Posterior cingulate gyrus (tissue), 11 donors: ENCODE measurements around the gene SHBG.
"Not testable (repeated sequence)": the region's sequence is repeated elsewhere in the genome, so short reads cannot be mapped to it uniquely, and the experiment has no call there.

Experiments
- DNase-seq, 10 donors: peaks; one replicate each; pipeline versions ENCODE4 v3.0.0 to v3.0.0-alpha.2; 2020 to 2021; ENCODE audit warnings: mixed read lengths in 3 of 10
- intact Hi-C: fragments of 100-400 bp; cut with DNase I; formaldehyde crosslinking; loops from one replicate; pipeline ENCODE4 v1.15.1; 2023

The SHBG gene

GRCh38 chr17:7629939-7630571, at the start of gene SHBG:
SHBG (plus strand) TSS chr17:7630135; CDS start chr17:7630173, 38 bp downstream.
- peak in 2 of 10 donors; percentile 49 to 71 for DNase-seq
- intact Hi-C loops: no loop called here

- peak in 1 of 10 donors; percentile 53 for DNase-seq
- intact Hi-C loops: loop anchor here (10.0 kb wide), 1 partner anchor 146 kb away; the partner anchor contains the start of genes FGF11 and TMEM102
These were observed 49.0 kb upstream of the SHBG start for GRCh38 chr17:7580604-7581575.

GRCh38 chr17:7582396-7583252, 47.3 kb upstream of the SHBG start:
- DNase-seq: peak in 2 of 10 donors; percentile 71 to 88
- intact Hi-C loops: loop anchor here (1.0 to 10.0 kb wide), 2 partner anchors 9 to 148 kb away; partner anchors contain the start of genes FGF11 and TMEM102

- intact Hi-C loops: loop anchor here (1.0 to 10.0 kb wide), 2 partner anchors 10 to 149 kb away; partner anchors contain the start of genes FGF11 and TMEM102
- peak; percentile 93 to 99 (median 95) for DNase-seq
These were observed 46.5 kb upstream of the SHBG start, which contains the start of gene MPDU1 for GRCh38 chr17:7583253-7584109. MPDU1 (plus strand) TSS chr17:7583852; CDS start chr17:7583863, 11 bp downstream.

- intact Hi-C loops: loop anchor here (10.0 kb wide), 1 partner anchor 152 kb away; the partner anchor contains the start of genes FGF11 and TMEM102
- peak in 2 of 10 donors; percentile 45 for DNase-seq
These were observed 43.1 kb upstream of the SHBG start for GRCh38 chr17:7586673-7587419.

- peak in 2 of 10 donors; percentile 69 to 81 for DNase-seq
- intact Hi-C loops: loop anchor here (10.0 kb wide), 1 partner anchor 153 kb away; the partner anchor contains the start of genes FGF11 and TMEM102
These were observed 42.3 kb upstream of the SHBG start for GRCh38 chr17:7587420-7588151.

GRCh38 chr17:7588553-7589203, 41.3 kb upstream of the SHBG start:
- intact Hi-C loops: loop anchor here (10.0 kb wide), 1 partner anchor 154 kb away; the partner anchor contains the start of genes FGF11 and TMEM102
- DNase-seq: peak in 2 of 10 donors; percentile 77 to 79

- peak; percentile 74 to 98 (median 88) for DNase-seq
- intact Hi-C loops: loop anchor here (10.0 kb wide), 1 partner anchor 155 kb away; the partner anchor contains the start of genes FGF11 and TMEM102
These were observed 40.6 kb upstream of the SHBG start for GRCh38 chr17:7589204-7589868.

- DNase-seq: peak in 1 of 10 donors; percentile 81
- intact Hi-C loops: loop anchor here (10.0 kb wide), 1 partner anchor 155 kb away; the partner anchor contains the start of genes FGF11 and TMEM102
These were observed 39.8 kb upstream of the SHBG start, which contains the start of gene SOX15 for GRCh38 chr17:7589891-7590691. SOX15 (minus strand) TSS chr17:7590094; CDS start chr17:7589676, 418 bp downstream.

- intact Hi-C loops: no loop called here
- DNase-seq: peak in 1 of 10 donors; percentile 42
These were observed 39.2 kb upstream of the SHBG start for GRCh38 chr17:7590743-7591142.

GRCh38 chr17:7591596-7591995, 38.3 kb upstream of the SHBG start:
- peak in 1 of 10 donors; percentile 8 for DNase-seq
- intact Hi-C loops: no loop called here

- intact Hi-C loops: no loop called here
- peak in 1 of 10 donors; percentile 62 for DNase-seq
These were observed 37.4 kb upstream of the SHBG start for GRCh38 chr17:7592422-7593021.

GRCh38 chr17:7593296-7593695, 36.6 kb upstream of the SHBG start:
- DNase-seq: peak in 1 of 10 donors; percentile 80
- intact Hi-C loops: no loop called here

- intact Hi-C loops: not testable (repeated sequence)
- DNase-seq: peak in 1 of 10 donors; percentile 17
These were observed 32.4 kb upstream of the SHBG start for GRCh38 chr17:7597561-7597960.

- DNase-seq: no peak
- intact Hi-C loops: no loop called here
These were observed 23.7 kb upstream of the SHBG start for GRCh38 chr17:7606280-7606679.
